GM12865 (cell line): ENCODE data around the gene DPEP2.

Experiments used
- DNase-seq: peaks from one replicate; pipeline ENCODE4 v3.0.0; 2010; ENCODE audit warnings: low read depth
- H3K4me3 ChIP-seq: 2 replicates; pipeline ENCODE4 v1.5.1; 2011; ENCODE audit warnings: mild to moderate bottlenecking, low read depth, low read length, control low read depth
- CTCF ChIP-seq: IDR thresholded peaks from 2 replicates; pipeline ENCODE4 v1.5.1; 2011; ENCODE audit warnings: low read length, control low read depth, low read depth, inconsistent platforms; ENCODE audit not compliant: insufficient read depth; ENCODE audit errors: missing control alignments

Gene DPEP2

GRCh38 chr16:67943619-67944504 lies 55.4 kb downstream of the DPEP2 start, which contains the start of gene LCAT:
LCAT (minus strand) TSS chr16:67944120; CDS start chr16:67944101, 19 bp downstream.
- no peak for DNase-seq
- H3K4me3 ChIP-seq = no peak within 1 kb of the TSS
- no peak for TF ChIP-seq CTCF

GRCh38 chr16:67943256-67943618 lies 56.0 kb downstream of the DPEP2 start:
- DNase-seq = no peak
- H3K4me3 ChIP-seq = no peak overlapping the region
- no peak for TF ChIP-seq CTCF

GRCh38 chr16:67942510-67943255 lies 56.6 kb downstream of the DPEP2 start:
- H3K4me3 ChIP-seq = no peak overlapping the region
- TF ChIP-seq CTCF = no peak
- DNase-seq = no peak

- peak; percentile 67 for DNase-seq
- no peak overlapping the region for H3K4me3 ChIP-seq
- TF ChIP-seq CTCF = peak; percentile 81
These were observed 57.1 kb downstream of the DPEP2 start for GRCh38 chr16:67942200-67942509.

GRCh38 chr16:67941469-67942199 lies 57.6 kb downstream of the DPEP2 start:
- no peak overlapping the region for H3K4me3 ChIP-seq
- TF ChIP-seq CTCF = no peak
- no peak for DNase-seq

- DNase-seq = no peak
- TF ChIP-seq CTCF = no peak
- H3K4me3 ChIP-seq = no peak overlapping the region
These were observed 58.7 kb downstream of the DPEP2 start for GRCh38 chr16:67940446-67941089.
